Stimulated activated CD8-positive, alpha-beta memory T cell treated with anti-CD3 and anti-CD28 coated beads, Interleukin-15, amount 100 ng/mL, for 48 hours (primary cell): Measurements from ENCODE around the gene PYCR2.
A peak's percentile ranks its signal among the peaks of the same experiment; 100 is the strongest.

Source experiments
- DNase-seq, 2 donors: peaks; one replicate each; pipeline ENCODE4 v3.0.0-alpha.2; 2020; ENCODE audit warnings: low read depth in 2 of 2

PYCR2 gene

GRCh38 chr1:225919906-225920305 lies 4.1 kb downstream of the PYCR2 start:
- DNase-seq = no peak

- DNase-seq = no peak
These were observed 5.8 kb downstream of the PYCR2 start for GRCh38 chr1:225918280-225918679.

- no peak for DNase-seq
These were observed 6.5 kb downstream of the PYCR2 start for GRCh38 chr1:225917536-225917935.

- no peak for DNase-seq
These were observed 6.9 kb downstream of the PYCR2 start for GRCh38 chr1:225917101-225917500.

GRCh38 chr1:225915538-225915991 lies 8.5 kb downstream of the PYCR2 start:
- no peak for DNase-seq

- DNase-seq = no peak
These were observed 9.1 kb downstream of the PYCR2 start for GRCh38 chr1:225914947-225915346.

GRCh38 chr1:225914391-225914790 lies 9.7 kb downstream of the PYCR2 start:
- no peak for DNase-seq

- DNase-seq = peak; percentile 43 to 49
These were observed 12.6 kb downstream of the PYCR2 start for GRCh38 chr1:225911191-225912130.

GRCh38 chr1:225909477-225909876 lies 14.6 kb downstream of the PYCR2 start:
- DNase-seq = no peak

- DNase-seq = no peak
These were observed 15.3 kb downstream of the PYCR2 start for GRCh38 chr1:225908773-225909172.

- no peak for DNase-seq
These were observed 15.9 kb downstream of the PYCR2 start for GRCh38 chr1:225908013-225908640.

GRCh38 chr1:225907341-225907740 lies 16.7 kb downstream of the PYCR2 start:
- no peak for DNase-seq

GRCh38 chr1:225906467-225906866 lies 17.6 kb downstream of the PYCR2 start:
- DNase-seq = no peak

- DNase-seq = no peak
These were observed 20.4 kb downstream of the PYCR2 start for GRCh38 chr1:225903623-225904022.

- no peak for DNase-seq
These were observed 24.8 kb downstream of the PYCR2 start for GRCh38 chr1:225899044-225899925.

- no peak for DNase-seq
These were observed 26.2 kb downstream of the PYCR2 start for GRCh38 chr1:225897595-225898514.

GRCh38 chr1:225896937-225897549 lies 27.0 kb downstream of the PYCR2 start:
- peak; percentile 43 to 48 for DNase-seq

GRCh38 chr1:225896494-225896893 lies 27.6 kb downstream of the PYCR2 start:
- no peak for DNase-seq

GRCh38 chr1:225892307-225892706 lies 31.7 kb downstream of the PYCR2 start:
- no peak for DNase-seq

- no peak for DNase-seq
These were observed 32.6 kb downstream of the PYCR2 start for GRCh38 chr1:225891229-225891972.
